Measurements from ENCODE around the gene C4orf33.

Gene C4orf33

GRCh38 chr4:129129143-129129542, 33.2 kb downstream of the C4orf33 start:
- no peak for DNase-seq

DNA sequence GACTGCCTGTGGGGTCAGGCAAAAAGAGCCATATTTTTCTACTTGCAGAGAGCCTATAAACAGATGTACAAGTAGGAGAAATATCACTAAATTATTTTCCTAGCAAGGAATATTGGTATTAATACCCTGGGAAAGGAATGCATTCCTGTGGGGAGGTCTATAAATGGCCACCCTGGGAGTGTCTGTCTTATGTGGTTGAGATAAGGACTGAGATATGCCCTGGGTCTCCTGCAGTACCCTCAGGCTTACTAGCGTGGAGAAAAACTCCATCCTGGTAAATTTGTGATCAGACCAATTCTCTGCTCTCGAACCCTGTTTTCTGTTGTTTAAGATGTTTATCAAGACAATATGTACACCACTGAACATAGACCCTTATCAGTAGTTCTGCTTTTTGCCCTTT, 35.4 kb downstream of the C4orf33 start:
- no peak for DNase-seq

- no peak for DNase-seq
These were observed 40.5 kb downstream of the C4orf33 start for GRCh38 chr4:129136433-129136832.

DNA sequence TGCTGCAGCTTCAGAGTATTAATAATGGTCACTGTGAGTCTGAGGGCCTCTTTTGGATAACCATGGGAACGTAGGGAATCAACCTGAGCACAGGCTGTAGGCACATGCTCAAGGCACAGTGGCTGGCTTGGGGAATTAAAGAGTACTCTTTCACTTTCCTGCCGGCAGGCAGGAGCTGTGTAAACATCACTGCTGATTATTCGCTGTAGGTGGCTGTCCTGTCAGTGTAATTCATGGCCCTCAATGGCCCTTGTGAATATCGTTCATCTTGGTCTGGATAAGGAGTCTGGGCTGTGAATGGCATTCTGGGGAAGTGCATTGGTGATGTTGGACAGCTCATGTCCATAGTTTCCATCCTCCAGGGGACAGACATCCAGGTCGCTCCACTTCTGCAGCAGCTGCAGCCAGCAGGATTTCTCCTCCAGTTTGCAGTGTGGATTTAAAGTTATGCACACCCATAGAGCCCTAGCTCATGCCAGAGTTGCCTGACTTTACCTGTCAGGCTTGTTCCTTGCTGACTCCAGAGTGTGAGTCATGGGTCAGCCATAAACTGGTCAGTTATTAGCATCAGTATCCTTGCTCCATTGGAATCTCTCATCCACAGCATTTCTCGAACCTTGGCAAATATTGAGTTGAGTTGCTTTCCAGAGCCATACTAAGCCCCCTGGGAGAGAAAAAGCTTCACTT, 43.0 kb downstream of the C4orf33 start:
- no peak for DNase-seq

DNA sequence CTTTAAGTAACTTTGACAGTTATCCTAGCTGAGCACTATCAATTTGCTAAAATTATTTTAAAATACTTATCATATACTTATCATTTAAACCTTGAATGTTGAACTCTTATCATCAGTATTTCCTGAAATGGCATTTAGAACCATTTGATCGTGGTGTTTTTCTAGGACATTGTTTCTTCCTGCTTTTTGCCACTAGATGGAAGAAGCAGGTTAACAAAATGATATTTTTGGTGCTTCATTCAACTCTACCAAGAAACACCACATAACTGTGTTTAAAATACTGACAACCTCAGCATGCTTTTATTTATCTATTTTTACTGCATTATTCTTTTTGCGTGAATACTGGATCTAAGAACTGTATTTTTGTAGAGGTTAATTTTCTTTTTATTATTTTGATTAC, 44.6 kb downstream of the C4orf33 start:
- DNase-seq: no peak

GRCh38 chr4:129143359-129143758, 47.4 kb downstream of the C4orf33 start:
- no peak for DNase-seq

DNA sequence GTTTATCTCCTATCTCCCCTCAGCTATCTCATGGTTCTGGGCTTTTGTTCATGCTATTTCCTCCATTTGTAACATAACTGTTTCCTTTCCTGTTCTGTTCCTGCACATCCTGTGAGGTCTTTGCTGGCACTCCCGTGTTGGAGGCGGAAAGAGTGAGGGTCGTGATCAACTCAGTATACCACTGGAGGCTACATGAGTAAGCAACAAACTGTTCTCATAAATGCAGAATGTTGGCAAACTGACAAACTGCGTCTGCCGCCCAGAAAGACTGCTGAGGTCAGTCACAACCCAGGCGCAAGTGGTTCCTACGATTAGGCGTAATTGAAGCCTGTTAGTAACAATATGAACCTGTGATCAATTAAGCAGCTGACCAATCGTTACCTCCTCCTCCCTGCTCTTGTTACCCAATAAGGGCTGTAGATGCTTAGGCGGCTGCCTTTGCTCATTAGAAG, 48.8 kb downstream of the C4orf33 start:
- no peak for DNase-seq

GRCh38 chr4:129145222-129145730, 49.3 kb downstream of the C4orf33 start:
- DNase-seq: no peak

- DNase-seq: no peak
These were observed 50.7 kb downstream of the C4orf33 start for GRCh38 chr4:129146639-129147038.

DNA sequence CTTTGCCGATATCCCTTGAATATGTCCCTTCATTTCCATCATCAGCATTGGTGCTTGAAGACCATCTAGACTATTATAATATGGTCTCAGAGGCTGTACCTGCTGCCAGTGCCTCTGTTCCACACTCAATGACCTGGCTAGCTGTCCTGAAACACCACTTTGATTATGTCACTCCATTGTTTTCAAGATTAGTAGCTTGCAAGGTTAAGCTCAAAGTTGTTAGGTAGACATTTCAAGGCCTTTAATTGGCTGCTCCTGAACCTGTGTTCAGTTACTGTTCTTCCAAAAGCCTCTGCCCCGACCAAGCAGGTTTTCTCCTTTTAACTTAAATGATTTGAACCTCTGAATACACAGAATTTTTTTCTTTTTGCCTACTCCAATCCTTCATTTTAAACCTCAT, 52.9 kb downstream of the C4orf33 start:
- no peak for DNase-seq

GRCh38 chr4:129149906-129150305, 54.0 kb downstream of the C4orf33 start:
- no peak for DNase-seq

- no peak for DNase-seq
These were observed 56.4 kb downstream of the C4orf33 start for GRCh38 chr4:129152350-129152749.

DNA sequence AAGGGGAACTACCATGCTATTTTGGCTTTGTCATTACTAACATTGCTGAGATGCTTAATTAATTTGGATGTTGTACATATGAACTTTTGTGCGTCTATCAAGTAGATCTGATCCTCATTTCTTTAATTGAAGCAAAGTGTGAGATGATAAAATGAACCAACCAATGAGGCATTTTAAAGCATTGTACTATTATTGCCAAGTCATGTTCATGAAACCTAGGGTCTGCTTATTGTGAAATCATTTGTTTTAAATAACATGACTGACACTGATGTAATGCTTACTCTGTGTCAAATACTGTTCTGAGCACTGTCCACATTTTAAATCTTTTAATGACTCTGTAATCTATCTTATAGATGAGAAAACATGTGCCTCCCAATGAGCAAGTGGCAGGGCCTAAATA, 57.7 kb downstream of the C4orf33 start:
- no peak for DNase-seq

DNA sequence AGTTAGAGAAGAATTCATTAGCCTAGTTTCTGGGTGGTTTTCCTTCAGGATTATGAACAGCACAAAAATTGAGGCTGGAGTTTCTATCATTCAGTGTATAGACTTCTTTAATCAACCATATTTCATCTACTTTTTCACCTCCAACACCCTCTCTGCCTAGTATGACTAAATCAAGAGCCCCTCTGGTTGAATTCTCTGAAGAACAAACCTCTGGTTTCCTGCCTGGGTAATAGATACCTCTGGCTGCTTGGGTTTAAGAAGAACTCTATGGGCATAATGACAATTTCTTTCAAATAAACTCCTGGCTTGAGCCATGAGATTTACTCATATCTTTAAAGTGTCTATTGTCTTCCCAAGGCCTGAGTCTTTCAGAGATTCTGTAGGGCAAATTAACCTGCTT, 66.5 kb downstream of the C4orf33 start:
- no peak for DNase-seq

GRCh38 chr4:129163427-129163826, 67.5 kb downstream of the C4orf33 start:
- DNase-seq: no peak

GRCh38 chr4:129164243-129164642, 68.3 kb downstream of the C4orf33 start:
- DNase-seq: no peak
